GM12874 (cell line): Measurements from ENCODE around the gene HDAC7.

Source experiments
- TF ChIP-seq, protein P1 (sequence below): IDR thresholded peaks from 2 replicates; pipeline ENCODE4 v1.5.1; 2011; ENCODE audit warnings: low read depth, mild to moderate bottlenecking, control low read depth, low read length, moderate library complexity; ENCODE audit not compliant: insufficient read depth

The HDAC7 gene

DNA sequence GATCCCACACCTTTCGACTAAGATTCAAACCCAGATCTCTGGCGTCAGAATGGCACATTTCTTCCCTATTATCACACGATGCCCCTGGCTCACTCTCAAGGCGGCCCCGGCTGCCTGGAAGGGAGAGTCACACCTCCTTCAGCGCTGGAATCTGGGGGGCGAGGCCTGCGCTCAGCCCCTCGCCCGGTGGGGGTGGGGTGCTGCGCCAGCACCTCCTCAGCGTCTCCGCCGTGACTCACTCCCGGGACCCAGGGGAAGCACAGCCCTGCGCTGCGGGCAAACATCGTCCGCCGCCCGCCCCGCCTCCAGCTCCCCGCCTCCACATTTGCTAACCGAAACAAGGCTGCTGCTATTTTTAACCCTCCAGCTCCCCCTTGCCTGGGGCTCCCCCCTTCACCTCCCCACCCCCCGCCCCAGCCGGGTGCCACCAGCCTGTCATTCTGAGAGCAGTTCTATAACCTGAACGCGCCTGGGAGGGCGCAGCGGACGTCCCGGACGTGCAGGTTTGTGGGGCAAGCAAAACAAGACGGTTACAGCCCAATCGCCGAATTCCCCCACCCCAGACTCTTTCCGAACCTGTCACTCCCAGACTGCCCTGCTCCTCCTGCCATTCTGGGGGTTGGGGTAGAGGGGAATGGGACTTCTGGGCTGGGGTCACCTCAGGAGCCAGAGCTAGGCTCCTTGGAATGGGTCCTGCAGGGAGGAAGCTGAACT is 6.7 kb downstream of the HDAC7 start:
- TF ChIP-seq, protein P1, sequence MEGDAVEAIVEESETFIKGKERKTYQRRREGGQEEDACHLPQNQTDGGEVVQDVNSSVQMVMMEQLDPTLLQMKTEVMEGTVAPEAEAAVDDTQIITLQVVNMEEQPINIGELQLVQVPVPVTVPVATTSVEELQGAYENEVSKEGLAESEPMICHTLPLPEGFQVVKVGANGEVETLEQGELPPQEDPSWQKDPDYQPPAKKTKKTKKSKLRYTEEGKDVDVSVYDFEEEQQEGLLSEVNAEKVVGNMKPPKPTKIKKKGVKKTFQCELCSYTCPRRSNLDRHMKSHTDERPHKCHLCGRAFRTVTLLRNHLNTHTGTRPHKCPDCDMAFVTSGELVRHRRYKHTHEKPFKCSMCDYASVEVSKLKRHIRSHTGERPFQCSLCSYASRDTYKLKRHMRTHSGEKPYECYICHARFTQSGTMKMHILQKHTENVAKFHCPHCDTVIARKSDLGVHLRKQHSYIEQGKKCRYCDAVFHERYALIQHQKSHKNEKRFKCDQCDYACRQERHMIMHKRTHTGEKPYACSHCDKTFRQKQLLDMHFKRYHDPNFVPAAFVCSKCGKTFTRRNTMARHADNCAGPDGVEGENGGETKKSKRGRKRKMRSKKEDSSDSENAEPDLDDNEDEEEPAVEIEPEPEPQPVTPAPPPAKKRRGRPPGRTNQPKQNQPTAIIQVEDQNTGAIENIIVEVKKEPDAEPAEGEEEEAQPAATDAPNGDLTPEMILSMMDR, result 0 out of 2 replicates have a peak, but pooled peaks have one; percentile 5

DNA sequence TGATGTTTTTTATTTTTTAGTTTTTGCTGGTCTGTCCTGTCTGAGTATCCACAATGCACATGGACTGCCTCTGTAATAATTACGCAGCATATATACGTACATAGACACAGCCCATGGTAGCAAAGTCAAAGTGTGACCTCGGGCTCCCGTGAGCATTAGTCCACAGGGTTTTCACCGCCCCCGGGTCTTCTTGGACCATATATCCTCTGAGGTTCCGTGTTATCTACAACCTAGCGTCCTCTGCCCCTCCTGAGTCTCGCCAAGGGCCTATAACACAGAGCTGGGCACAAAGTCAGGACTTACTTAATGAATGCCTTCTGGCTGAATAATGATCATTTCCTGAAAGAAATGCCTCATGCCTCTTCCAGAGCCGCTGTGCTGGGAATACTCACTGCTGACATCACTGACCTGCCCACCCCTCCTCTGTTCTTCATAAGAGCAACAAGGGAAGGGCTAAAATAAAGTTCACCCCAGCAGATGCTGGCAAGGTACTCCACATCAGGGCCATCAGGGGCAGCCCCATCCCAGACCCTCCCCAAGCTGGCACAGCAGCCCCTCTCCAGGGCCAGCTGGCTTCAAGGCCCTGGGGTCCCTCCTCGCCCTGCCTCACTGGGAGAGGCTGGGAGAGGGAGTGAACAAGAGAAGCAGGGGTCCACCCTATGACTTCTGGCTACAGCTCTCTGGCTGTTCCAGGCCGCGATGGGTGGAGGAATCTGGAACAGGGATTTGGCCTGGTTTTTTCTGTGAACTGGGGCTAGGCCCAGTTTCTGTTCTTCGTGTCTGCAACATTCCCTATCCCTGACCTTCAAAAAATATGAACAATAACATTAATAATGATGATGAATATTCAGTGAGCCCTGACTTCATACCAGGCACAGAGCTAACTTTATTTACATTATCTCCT is 7.9 kb downstream of the HDAC7 start:
- TF ChIP-seq, protein P1, result no peak

DNA sequence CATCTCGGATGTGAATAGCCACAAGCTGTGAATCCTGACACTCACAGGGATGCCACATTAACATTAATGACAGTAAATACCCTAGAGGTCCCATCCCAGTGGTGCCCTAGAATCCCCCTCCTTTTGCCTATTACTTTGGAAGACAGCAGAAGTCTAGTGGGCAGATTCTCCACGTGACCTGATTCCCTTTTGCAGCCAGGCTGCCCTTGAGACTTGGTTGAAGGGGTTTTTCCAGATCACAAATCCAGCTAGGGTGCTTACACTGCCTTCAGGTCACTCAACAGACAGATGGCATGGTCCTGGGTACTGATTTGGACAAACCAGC is 8.7 kb downstream of the HDAC7 start:
- TF ChIP-seq, protein P1, result no peak

DNA sequence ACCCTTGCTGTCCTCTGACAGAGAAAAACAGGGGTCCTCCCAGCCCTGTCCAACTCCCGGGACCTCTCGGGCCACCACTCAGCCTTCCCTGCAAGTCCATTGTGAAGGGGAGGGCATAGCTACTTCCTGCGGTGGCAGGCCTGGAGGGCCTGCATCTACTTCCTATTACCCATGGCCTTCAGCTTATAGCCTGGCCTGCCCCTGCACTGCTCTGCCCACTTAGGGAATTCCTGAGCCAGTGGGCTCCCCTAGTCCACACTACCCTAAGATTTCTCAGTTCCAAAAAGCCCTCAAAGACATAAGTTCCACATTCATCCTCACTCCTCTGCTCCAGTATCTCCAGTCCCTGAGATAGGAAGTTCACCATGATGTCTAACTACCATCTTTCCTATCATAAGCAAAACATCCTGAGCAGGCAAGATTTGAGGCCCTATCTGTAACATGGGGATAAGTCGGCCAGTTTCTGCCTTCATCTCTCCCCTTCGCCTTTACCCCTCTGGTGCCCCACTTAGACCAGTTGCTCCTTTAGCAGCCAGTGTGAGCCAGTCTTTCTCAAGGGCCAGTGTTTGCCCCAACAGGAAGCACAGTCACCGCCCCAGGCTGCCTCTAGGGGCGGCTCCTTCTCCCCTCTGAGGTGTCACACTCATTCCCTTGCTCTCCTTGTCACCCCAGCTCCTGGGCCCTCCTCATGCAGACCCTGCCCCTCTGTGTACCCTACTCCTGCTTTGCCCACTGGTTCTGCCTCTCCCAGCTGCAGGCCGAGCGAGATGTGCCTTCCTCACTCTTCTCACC is 10.9 kb downstream of the HDAC7 start:
- TF ChIP-seq, protein P1, result peak; percentile 38; the same call in 1 of the 2 replicates

DNA sequence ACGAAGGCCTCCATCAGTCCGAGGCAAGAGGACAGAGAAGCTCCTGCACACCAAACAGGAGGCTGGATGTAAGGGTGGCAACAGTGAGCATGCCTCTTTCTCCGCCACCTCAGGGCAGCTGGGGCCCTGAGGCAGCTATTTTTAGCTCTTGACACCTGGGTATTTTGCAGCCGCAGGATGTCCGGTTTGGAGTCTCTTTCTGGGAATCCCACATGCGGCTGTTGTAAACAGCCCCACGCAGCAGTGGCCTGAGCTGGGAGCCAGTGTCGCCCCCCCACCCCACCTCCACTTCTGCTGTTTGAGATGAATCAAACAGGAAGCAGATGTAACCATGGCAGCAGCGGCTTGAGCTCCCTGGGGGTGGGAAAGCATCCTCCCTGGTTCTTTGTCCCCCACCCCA is 11.7 kb downstream of the HDAC7 start:
- TF ChIP-seq, protein P1, result no peak

DNA sequence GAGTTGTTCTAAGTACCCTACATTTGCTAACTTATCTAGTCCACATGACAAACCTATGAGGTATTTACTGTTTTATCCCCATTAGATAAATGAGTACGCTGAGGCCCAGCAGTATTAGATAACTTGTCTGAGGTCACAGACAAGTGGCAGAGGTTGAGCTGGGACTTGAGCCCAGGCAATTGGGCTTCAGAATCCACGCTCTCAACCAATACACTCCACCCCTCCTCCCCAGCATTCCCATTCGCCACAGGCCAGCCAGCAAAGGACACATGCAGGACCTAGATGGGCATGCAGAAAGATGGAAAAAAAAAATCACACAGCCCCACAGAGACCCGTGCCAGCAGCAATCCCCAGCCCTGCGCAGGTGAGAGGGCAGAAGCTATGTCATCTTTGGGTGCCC is 12.4 kb downstream of the HDAC7 start:
- TF ChIP-seq, protein P1, result no peak

DNA sequence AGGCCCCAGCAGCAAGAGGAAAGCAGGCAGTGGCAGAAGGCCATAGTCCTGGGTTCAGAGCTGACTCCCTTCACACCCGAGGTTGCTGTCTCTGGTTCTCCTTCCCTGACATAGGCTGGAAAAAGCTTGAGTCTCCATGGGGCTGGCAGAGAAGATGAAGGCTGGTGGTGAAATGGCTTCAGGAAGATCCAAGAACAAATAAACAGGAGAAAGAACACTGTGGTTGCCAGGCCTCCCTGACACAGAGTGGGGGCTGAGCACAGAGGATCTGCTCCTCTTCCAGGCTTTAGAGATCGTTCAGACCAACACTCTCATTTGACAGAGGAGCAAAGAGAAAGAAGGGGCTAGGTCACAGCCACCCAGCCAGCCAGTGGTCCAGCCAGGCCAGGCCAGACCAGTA is 14.3 kb downstream of the HDAC7 start:
- TF ChIP-seq, protein P1, result no peak
